GM18907 (cell line): ENCODE results near the gene MYO1E.
"Not testable (repeated sequence)": the region's sequence is repeated elsewhere in the genome, so short reads cannot be mapped to it uniquely, and the experiment has no call there.

ENCODE experiments used
- ATAC-seq: cut with Tn5 transposase; IDR thresholded peaks from one replicate; pipeline ENCODE4 v1.9.1; 2021; ENCODE audit warnings: mild to moderate bottlenecking, moderate library complexity; ENCODE audit not compliant: unreplicated experiment

The MYO1E gene

GRCh38 chr15:59352683-59353082 is 20.0 kb downstream of the MYO1E start:
- no peak for ATAC-seq

- ATAC-seq: no peak
Observed at GRCh38 chr15:59352189-59352588, 20.5 kb downstream of the MYO1E start.

- ATAC-seq: no peak
Observed at GRCh38 chr15:59350421-59350732, 22.3 kb downstream of the MYO1E start.

- no peak for ATAC-seq
Observed at GRCh38 chr15:59349680-59350420, 22.8 kb downstream of the MYO1E start.

- ATAC-seq: no peak
Observed at GRCh38 chr15:59347915-59348314, 24.8 kb downstream of the MYO1E start.

- no peak for ATAC-seq
Observed at GRCh38 chr15:59346951-59347350, 25.7 kb downstream of the MYO1E start.

- no peak for ATAC-seq
Observed at GRCh38 chr15:59345326-59345725, 27.3 kb downstream of the MYO1E start.

- ATAC-seq: no peak
Observed at GRCh38 chr15:59344311-59344710, 28.4 kb downstream of the MYO1E start.

GRCh38 chr15:59340325-59340724 is 32.3 kb downstream of the MYO1E start:
- no peak for ATAC-seq

GRCh38 chr15:59339252-59339672 is 33.4 kb downstream of the MYO1E start:
- no peak for ATAC-seq

- no peak for ATAC-seq
Observed at GRCh38 chr15:59338414-59338813, 34.3 kb downstream of the MYO1E start.

GRCh38 chr15:59336725-59337124 is 35.9 kb downstream of the MYO1E start:
- ATAC-seq: not testable (repeated sequence)

- no peak for ATAC-seq
Observed at GRCh38 chr15:59335207-59335786, 37.4 kb downstream of the MYO1E start.

- no peak for ATAC-seq
Observed at GRCh38 chr15:59334076-59334415, 38.6 kb downstream of the MYO1E start.

GRCh38 chr15:59333401-59334075 is 39.1 kb downstream of the MYO1E start:
- no peak for ATAC-seq

- no peak for ATAC-seq
Observed at GRCh38 chr15:59332009-59332408, 40.7 kb downstream of the MYO1E start.

- ATAC-seq: no peak
Observed at GRCh38 chr15:59330649-59331048, 42.0 kb downstream of the MYO1E start.

GRCh38 chr15:59329570-59330350 is 42.9 kb downstream of the MYO1E start:
- ATAC-seq: no peak

GRCh38 chr15:59329091-59329490 is 43.6 kb downstream of the MYO1E start:
- no peak for ATAC-seq

- ATAC-seq: peak; percentile 82
Observed at GRCh38 chr15:59327942-59328341, 44.7 kb downstream of the MYO1E start.

- ATAC-seq: no peak
Observed at GRCh38 chr15:59326856-59327255, 45.8 kb downstream of the MYO1E start.
